Esophagus mucosa (tissue), 1 donor: ENCODE results near the gene NID2. TPM values are rescaled to one million over a fixed set of nuclear protein-coding genes. Genes with fewer than 3 reads are reported as not detected.

ENCODE experiments used
- ATAC-seq: fragments of 200-7000 bp; cut with Tn5 transposase; one replicate; pipeline ENCODE4 v1.9.1; 2020
- total RNA-seq: library from RNA; stranded (reverse); gene quantifications from one replicate; pipeline ENCODE4 v1.2.4, GENCODE V29; 2023
- donor health status: DM: yes; HTN: yes; CAD: no.

The NID2 gene
- total RNA-seq, 1 donor from 2014 or later = 2.3 TPM

- ATAC-seq = no peak
Observed at GRCh38 chr14:52000696-52001095, 68.2 kb downstream of the NID2 start.

DNA sequence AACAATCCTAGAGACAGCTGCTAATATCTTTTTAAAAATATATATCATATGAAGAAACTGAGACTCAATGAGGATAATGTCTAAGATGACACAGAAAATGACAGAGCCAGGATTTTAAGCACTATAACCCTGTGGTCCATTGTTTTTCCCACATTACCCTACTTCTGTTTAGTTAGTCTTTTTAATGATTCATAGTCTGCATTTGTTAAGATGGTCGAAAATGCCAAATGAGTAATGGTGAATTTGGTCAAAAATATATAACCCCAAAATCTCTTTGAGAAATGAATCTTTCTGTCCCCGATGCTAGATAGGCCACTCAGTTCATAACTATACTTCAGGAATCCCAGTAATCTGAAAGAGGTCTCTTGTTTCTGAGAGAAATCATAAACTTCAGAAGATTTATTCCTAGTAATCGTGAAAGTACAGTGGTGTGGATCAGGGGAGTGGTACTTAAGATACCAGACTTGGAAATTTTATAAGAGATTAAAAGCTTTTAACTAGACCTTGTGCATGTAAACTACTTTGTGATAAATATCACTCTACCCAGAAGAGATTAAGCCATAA, 68.8 kb downstream of the NID2 start:
- ATAC-seq = no peak

DNA sequence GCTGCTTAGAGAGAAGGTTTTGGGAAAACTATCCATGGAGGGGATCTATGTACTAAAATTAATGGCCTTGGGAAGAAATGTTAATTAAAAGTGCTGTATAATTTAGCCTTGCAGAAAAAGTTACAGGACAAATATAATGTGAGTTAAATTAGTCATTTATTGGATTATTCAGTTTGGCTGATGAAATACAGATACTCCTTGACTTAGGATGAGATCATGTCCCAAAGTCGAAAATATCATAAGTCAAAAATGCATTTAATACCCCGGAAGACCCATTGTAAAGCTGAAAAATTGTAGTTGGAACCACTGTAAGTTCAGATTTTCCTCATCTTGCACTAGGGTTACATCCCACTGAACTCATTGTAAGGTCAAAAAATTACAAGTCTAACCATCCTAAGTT, 69.8 kb downstream of the NID2 start:
- no peak for ATAC-seq

DNA sequence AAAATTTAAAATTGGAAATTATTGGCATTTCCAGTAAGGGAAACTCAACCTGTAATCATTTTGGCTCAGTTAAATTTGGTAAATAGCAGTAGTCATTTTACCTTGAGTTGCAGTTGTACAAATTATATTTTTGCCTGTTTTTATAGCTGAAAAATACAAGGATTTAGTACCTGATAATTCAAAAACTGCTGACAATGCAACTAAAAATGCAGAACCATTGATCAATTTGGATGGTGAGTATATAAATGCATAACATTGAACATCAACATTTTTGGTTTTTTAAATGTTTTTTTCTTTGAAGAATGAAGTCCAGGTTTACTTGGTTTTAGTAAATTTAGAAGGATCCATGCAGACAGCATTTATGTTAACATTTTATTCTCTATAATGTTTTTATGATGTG, 70.5 kb downstream of the NID2 start:
- no peak for ATAC-seq

DNA sequence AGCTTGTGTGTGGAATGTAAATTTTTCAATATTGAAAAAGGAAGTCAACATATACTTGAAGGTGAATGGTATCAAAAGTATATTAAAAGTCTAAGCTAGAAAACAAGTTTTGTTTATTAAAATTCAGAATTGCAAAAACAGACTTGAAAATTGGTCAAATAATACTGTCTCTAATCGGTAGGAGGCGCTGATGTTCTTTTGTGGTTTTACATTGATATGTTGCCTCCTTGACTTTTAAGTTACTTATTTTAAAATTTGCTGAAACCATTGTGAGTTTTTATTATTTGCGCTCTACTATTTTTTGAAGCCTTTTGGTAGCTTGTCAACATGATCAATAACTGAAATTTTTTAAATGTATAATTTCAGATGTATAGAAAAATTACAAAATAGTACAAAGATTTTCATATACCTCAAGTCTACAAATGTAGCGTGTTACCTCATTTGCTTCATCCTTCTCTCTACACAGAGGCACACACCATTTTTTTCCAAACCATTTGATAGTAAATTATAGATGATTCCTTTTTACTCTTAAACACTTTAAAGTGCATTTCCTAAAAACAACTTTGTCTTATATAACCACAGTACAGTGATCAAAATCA, 72.6 kb downstream of the NID2 start:
- ATAC-seq = no peak

- ATAC-seq = no peak
Observed at GRCh38 chr14:51993285-51993920, 75.5 kb downstream of the NID2 start.

DNA sequence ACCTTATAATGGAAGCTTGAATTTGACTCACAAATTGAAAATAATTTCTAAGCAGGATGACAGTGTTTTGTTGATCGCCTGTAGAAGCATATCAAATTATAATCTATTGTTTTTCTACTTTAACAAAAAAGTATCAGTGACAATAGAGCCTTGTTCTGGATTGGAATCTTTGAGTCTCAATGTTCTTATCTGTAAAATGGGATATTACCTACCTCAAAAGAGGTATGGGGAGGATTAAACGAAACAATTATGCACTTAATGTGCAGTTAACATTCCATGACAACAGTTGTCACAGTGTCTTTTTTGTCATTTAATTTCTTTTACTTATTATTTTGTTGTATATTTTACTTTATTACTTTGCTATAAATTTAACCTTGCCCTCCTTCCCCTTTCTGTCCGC, 78.4 kb downstream of the NID2 start:
- no peak for ATAC-seq

DNA sequence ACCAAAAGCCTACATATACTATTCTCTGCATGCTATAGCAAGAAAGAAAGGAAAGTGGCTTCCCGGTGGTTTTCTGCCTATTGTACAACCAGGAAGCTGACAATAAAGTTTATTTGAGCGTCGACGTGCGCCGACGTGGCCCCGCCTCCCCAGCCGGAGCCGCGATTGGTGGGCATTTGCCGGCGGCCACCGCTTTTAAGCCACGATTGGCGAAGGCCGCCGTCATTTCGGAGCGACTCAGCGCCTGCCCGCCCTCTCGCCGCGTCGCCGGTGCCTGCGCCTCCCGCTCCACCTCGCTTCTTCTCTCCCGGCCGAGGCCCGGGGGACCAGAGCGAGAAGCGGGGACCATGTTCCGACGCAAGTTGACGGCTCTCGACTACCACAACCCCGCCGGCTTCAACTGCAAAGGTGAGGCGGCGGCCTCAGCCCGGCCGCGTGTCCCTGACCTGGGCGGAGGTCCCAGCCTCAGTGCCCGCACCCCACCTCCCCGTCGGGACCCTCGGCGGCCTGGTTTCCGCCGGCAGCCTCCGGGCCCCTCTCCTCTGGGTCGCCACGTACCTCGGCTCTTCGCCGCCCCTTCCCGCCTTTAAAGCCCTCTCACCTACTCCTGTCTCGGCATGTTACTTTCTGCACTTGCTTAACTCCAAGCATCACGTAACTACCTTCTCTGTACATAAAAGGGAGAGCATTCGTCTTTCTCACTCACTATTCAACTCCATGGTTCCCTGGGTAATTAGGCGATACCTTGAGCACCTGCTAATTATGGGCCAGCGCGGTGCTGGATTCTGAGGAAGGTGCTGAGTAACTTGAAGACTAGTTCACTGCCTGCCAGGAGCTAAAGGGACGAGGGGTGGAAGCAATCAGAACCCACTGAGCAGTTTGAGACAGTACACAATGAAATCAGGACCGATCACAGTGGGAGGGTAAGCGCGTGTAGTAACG, 79.3 kb downstream of the NID2 start, which contains the start of gene RTRAF:
Gene RTRAF, plus strand, starts transcription at position 254 of the 942 bp plus-strand sequence. Its CDS starts 94 bp downstream, at position 348.
- peak; percentile 98 for ATAC-seq

GRCh38 chr14:51988221-51988620, 80.6 kb downstream of the NID2 start:
- ATAC-seq = no peak

GRCh38 chr14:51981218-51981854, 87.5 kb downstream of the NID2 start:
- peak; percentile 19 for ATAC-seq

GRCh38 chr14:51979088-51979709, 89.7 kb downstream of the NID2 start:
- ATAC-seq = peak; percentile 81

- no peak for ATAC-seq
Observed at GRCh38 chr14:51978681-51979085, 90.2 kb downstream of the NID2 start.

DNA sequence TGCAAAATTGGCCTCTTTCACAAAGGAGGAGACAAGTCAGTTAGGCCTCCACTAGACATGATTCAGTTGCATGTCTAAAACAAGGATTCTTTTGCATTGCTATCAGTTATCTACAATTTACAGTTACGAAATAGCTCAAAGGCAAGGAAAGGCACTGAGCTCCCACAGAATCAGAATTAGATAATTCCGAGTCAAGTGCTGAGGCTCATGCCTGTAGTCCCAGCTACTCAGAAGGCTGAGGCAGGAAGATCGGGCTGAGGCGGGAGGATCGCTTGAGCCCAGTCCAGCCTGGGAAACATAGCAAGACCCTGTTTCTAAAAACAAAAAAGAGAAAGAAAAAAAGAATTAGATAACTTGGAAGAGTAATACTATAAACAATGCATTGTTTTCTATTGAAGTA, 91.8 kb downstream of the NID2 start:
- no peak for ATAC-seq

GRCh38 chr14:51972566-51972965, 96.3 kb downstream of the NID2 start:
- ATAC-seq = no peak

- ATAC-seq = no peak
Observed at GRCh38 chr14:51969852-51970540, 98.9 kb downstream of the NID2 start.

DNA sequence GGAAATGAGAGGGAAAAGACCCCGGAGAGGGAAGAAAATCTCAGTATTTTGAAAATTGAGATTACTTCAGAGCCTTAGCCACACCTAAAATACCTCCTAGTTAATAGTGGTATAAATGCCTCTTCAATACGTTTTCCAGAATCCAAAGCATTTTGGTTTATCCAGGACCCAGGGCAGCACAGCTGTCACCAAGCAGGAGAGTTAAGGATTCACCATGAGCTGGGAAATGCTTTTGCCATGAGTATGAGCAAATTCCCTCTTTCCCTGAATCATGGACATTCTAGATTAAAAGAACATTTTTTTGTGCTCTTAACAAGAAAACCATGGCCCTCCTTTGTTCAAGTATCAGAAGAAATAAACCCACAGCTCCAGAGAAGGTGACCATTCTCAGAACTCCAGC, 101.3 kb downstream of the NID2 start:
- no peak for ATAC-seq

DNA sequence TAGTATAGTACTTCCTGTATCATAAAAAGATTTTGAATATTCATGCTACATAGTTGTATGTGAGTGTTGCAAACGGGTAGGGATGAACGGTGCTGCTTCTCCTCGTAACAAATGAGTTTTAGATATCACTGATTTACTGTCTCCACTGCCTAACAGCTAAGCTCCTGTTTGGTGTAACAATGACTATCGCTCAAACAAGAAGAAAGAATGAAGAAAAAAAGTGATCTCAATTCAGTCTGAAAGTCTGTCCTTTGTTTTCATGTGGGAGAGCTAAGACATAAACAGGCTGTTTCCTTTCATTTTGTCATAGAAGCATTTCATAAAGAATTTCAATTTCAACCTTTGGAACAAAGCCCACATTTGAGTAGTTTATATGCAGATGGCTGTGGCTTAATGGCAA, 105.6 kb downstream of the NID2 start:
- no peak for ATAC-seq

DNA sequence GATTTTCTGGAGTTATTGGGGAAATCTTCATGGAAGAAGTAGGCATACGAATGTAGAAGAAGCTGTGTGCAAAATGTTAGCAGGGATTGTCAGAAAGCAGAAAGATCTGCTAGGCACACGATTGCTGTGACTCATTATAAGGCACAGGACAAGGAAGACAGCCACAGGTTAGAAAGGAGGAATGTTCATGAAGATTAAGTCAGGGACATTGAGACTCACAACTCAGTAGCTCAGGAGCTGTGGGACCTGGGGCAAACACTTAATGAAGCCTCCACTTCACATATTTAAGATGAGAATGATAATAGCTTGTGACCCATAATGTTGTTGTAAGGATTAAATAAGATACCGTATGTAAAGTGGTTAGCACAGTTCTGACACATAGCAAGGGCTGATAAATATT, 106.1 kb downstream of the NID2 start:
- ATAC-seq = no peak

DNA sequence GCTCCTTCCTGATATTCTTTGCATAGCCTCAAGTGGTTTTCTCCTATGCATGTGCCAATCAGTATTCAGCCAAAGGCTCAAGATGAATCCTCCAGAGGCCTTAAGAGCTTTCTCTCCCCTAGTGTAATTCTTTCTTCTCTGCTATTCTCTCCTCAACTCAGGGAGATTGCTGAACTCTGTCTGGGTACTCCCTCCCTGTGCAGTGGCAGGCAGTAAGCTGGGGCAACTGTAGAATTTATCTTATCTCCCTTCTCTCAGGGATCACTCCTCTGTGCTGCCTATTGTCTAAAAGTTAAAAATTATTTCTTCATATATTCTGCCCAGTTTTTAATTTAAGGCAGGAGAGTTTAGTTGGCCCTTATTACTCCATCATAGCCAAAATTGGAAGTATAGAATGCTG, 108.0 kb downstream of the NID2 start:
- no peak for ATAC-seq

DNA sequence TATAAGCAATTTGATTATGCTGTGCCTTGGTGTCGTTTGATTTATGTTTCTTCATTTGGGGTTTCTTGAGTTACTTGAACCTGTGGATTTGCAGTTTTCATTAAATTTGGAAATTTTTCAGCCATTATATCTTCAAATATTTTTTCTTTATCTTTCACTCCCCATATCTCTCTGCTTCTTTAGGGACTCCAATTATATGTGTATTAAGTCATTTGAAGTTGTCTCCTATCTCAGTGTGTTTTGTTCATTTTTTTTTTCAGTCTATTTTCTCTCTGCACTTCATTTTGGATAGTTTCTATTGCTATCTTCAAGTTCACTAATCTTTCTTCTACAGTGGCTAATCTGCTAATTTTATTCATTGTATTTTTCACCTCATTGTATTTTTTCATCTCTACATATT, 108.9 kb downstream of the NID2 start:
- no peak for ATAC-seq

- no peak for ATAC-seq
Observed at GRCh38 chr14:51957950-51958349, 110.9 kb downstream of the NID2 start.
